HFF-Myc (cell line): Measurements from ENCODE around the gene KREMEN1.
"Not testable (repeated sequence)": the region's sequence is repeated elsewhere in the genome, so short reads cannot be mapped to it uniquely, and the experiment has no call there.

Experiments
- DNase-seq: peaks from one replicate; pipeline ENCODE4 v3.0.0-alpha.2; 2011; ENCODE audit warnings: low read depth; ENCODE audit errors: extremely low read depth
- H3K4me3 ChIP-seq: replicated peaks from 2 replicates; pipeline ENCODE4 v1.5.1; 2011; ENCODE audit warnings: low read depth, mild to moderate bottlenecking, control low read depth, low read length
- TF ChIP-seq, protein P1 (sequence below): IDR thresholded peaks from 2 replicates; pipeline ENCODE4 v1.5.1; 2012; ENCODE audit warnings: mild to moderate bottlenecking, low read depth, low read length, control low read depth; ENCODE audit errors: missing control alignments

Gene KREMEN1

GRCh38 chr22:29030618-29031226 is 42.1 kb upstream of the KREMEN1 start:
- H3K4me3 ChIP-seq, result peak overlapping the region; percentile 28
- peak; percentile 62 for DNase-seq
- TF ChIP-seq, protein P1, sequence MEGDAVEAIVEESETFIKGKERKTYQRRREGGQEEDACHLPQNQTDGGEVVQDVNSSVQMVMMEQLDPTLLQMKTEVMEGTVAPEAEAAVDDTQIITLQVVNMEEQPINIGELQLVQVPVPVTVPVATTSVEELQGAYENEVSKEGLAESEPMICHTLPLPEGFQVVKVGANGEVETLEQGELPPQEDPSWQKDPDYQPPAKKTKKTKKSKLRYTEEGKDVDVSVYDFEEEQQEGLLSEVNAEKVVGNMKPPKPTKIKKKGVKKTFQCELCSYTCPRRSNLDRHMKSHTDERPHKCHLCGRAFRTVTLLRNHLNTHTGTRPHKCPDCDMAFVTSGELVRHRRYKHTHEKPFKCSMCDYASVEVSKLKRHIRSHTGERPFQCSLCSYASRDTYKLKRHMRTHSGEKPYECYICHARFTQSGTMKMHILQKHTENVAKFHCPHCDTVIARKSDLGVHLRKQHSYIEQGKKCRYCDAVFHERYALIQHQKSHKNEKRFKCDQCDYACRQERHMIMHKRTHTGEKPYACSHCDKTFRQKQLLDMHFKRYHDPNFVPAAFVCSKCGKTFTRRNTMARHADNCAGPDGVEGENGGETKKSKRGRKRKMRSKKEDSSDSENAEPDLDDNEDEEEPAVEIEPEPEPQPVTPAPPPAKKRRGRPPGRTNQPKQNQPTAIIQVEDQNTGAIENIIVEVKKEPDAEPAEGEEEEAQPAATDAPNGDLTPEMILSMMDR, result no peak

DNA sequence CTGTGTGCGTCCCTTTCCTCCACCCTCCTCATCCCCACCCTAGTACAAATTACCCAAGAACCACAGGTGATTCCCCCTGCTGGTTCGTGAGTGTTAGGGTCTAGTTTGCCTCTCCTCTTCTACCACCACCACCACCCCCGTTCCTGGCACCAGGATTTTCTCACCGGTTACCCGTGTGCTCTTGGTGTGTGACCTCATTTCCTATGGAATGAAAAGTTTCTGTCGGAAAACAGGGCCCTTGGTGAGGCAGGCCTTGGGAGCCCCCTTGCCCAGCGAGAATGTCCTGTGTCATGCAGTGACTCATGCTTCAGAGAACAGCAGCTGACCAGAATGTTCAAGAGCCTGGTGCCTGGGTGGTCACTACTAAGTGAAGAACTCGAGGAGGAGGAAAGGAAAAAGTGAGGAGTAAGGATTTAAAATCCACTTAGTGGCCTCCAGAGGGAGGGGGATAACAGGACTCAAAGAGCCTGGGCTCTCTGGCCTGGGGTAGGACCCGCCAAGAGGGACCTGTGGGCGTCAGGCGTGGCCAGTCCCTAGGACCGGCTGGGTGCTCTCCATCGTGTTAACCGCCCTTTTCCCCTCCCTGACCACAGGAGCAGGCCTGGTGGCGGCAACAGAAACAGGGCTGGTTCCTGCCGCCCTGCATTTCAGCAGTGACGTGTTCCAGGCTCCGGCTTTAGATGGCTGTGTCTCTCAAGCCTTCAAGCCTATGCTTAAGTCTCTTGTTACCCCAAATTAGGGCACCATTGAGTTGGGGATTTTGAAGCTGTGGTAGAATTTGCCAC is 41.4 kb upstream of the KREMEN1 start:
- H3K4me3 ChIP-seq, result peak overlapping the region; percentile 28
- peak; percentile 89 for DNase-seq
- TF ChIP-seq, protein P1, result no peak

- no peak for DNase-seq
- TF ChIP-seq, protein P1, result no peak
- peak overlapping the region; percentile 28 for H3K4me3 ChIP-seq
These were observed 40.8 kb upstream of the KREMEN1 start for GRCh38 chr22:29032014-29032475.

DNA sequence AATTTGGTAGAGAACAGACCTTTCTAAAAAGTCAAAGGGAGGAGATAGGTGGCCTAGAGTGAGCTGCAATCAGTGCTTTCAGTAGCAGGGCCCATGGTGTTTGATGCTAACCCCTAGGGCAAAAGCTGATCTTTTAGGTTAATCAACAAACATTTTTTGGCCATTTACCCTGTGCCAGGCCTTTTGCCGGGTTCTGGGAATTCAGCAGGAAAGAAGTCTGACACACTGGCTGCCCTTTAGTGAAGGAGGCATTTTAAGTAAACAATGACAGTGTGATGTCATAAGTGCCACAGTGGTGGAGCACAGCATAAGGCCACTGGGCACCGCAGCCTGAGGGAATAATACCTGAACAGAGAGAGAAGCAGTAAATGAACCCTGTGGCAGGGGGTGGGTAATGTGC is 40.3 kb upstream of the KREMEN1 start:
- TF ChIP-seq, protein P1, result no peak
- DNase-seq, result no peak
- H3K4me3 ChIP-seq, result no peak overlapping the region

DNA sequence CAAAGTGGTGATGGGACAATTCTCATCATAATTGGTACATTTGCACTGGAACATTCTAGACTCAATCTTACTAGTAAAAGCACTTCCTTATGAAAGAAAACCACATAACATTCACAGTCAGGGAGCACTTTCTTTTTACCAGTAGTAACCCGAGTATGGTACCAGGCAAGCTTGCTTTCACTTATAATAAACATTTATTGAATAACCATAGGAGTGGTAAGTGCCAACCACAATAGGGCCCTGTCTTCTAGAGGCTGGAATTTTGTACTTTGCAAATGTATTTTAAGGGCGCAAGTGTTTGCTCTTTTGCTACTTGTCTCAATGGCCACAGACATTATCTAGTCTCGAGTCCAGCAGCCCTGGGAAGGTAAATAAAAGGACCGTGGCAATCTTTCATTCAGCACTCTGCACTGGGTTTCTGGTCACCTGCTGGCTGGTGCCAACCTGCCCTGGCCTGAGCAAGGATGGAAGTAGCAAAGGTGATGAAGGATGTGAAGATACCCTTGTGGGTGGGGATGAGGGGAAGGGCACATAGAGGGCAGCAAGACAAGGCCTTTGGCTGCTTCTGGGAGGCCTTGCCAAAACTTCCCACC is 35.4 kb upstream of the KREMEN1 start:
- H3K4me3 ChIP-seq, result no peak overlapping the region
- DNase-seq, result no peak
- TF ChIP-seq, protein P1, result no peak

GRCh38 chr22:29039148-29039547 is 33.7 kb upstream of the KREMEN1 start:
- TF ChIP-seq, protein P1, result no peak
- no peak for DNase-seq
- no peak overlapping the region for H3K4me3 ChIP-seq

DNA sequence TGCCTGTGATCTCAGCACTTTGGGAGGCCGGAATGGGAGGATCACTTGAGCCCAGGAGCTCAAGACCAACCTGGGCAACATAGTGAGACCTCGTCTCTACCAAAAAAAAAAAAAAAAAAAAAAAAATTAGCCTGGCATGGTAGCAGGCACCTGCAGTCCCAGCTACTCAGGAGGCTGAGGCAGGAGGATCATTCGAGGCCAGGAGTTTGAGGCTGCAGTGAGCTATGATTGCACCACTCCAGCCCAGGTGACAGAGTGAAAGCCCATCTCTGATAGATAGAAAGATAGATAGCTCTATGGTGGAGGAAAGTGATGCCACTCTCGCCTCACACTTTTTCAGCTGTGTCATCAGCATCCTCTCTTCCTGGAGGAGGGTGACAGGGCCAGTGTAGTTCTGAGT is 33.2 kb upstream of the KREMEN1 start:
- DNase-seq, H3K4me3 ChIP-seq: not testable (repeated sequence)
